Measurements from ENCODE around the gene PRRG3.

The PRRG3 gene

DNA sequence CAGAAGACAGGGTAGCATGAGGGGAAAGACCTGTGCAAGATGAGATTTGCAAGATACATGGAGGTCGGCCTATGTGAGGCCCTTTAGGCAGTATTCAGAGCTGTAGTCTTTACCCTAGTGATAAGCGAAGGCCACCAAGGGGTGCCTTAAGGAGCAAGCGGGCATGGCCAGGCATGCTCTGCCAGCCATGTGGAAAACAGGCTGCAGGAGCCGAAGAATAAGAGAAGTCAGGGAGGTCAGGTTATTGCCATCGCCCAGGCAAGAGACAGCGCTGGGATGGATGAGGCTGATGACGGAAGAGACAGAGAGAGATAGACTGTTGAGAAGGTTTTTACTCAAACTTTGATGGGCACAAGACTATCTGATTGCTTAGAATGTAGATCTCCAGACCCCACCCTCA is 13.6 kb downstream of the PRRG3 start:
- DNase-seq (ENCODE audit: low read depth), result no peak

DNA sequence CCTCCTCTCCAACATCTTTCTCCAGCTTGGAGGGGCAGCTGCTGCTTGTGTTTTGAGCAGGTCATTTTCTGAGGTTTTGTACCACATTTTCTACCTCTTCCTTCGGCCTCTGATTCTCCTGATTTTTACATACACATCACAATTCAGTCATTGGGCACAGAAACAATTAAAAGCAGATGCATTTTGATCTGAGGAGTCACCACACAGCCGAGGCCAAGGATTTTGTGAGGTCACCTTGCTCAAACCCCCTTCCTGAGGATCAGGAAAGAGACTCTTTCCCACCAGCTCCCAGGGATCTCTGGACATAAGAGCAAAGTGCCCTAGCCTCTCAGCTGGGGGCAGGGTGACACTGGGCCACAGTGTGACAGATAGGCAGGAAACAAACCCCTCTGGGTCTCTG is 15.2 kb downstream of the PRRG3 start:
- DNase-seq (ENCODE audit: low read depth), result no peak

- no peak for DNase-seq (ENCODE audit: low read depth)
These were observed 15.9 kb downstream of the PRRG3 start for GRCh38 chrX:151711154-151711553.

GRCh38 chrX:151711787-151712186 is 16.5 kb downstream of the PRRG3 start:
- no peak for DNase-seq (ENCODE audit: low read depth)

GRCh38 chrX:151712253-151712652 is 17.0 kb downstream of the PRRG3 start:
- no peak for DNase-seq (ENCODE audit: low read depth)

DNA sequence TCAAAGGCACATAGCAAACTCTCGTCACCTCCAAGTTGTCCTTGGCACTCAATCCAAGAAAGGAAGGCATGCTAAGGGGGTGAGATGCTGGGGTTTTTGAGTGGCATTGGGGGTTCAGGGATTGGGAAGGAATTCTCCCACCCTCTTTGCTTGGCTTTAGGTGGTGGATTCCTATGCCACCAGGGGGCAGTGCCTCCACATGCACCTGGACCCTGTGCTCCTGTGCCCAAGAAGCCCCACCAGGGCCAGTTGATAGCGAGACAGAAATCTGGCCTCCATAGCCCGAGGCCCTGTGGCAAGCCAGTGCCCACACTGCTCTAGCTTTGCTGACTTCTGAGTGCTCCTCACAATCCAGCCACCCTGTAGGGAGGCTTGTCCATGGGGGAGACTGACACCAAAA is 18.6 kb downstream of the PRRG3 start:
- no peak for DNase-seq (ENCODE audit: low read depth)

DNA sequence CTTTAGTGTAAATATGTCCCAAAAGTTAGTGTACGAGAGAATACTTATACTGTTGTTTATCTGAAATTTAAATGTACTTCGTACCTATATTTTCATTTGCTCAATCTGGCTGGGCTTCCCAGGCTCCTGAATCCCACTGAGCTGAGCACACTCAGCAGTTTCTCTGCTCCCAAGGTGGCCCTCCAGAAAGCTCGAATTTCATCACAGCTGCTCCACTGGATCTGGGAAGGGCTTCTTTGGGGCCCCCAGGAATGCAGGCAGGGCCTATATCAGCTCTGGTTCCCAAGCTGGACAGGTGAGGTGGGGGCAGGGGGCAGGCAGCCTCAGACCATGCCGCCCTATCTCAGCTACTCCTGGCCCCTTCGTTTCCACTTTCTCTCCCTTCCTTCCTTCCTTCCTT is 19.1 kb downstream of the PRRG3 start:
- no peak for DNase-seq (ENCODE audit: low read depth)

DNA sequence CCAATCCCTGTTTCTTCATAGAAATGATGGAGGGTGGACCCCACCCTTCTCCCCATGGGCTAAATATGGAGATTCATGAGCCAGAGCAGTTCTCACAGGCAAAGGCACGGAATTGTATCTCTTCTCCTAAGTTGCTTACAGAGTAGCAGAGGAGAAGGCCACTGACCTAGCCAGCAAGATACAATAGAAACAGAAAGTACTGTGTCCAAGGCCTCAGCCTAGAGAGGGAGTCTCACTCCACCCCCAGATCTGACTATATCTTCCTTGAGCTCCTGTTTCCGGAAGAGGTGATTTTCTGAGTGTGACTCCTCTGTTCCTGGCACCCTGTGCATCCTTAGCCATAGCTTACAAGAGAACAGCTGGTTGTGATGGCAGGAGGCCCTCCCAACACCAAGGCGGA is 20.5 kb downstream of the PRRG3 start, which contains the start of gene FATE1:
Gene FATE1, plus strand, starts transcription at position 284 of the 400 bp plus-strand sequence. Its CDS starts 85 bp downstream, at position 369.
- no peak for DNase-seq (ENCODE audit: low read depth)

DNA sequence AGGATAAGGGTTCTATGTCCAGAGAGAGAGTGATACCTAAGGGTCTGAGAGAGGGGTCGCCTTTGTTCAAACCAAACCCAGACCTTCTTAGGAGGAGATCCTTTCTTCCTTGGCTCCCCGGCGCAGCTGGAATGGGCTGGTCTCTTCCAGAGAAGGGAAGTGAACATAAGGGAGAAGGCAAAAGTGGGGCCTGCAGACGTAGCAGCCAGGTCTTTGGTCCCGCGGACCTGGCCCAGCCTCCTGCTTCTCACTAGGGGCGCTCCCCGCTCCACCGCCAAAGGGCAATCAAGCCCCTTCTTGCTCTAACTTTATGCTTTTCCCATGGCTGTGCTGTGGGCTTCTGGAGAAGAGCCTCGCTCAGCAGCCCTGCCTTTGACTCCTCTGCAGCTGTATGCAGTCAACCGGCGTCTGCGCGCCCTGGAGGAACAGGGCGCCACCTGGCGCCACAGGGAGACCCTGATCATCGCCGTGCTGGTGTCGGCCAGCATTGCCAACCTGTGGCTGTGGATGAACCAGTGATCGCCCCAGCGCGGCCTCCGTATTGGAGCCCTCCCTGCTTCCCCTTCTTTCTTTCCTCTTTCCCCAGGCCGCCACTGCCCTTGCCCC is 27.1 kb downstream of the PRRG3 start:
- no peak for DNase-seq (ENCODE audit: low read depth)

DNA sequence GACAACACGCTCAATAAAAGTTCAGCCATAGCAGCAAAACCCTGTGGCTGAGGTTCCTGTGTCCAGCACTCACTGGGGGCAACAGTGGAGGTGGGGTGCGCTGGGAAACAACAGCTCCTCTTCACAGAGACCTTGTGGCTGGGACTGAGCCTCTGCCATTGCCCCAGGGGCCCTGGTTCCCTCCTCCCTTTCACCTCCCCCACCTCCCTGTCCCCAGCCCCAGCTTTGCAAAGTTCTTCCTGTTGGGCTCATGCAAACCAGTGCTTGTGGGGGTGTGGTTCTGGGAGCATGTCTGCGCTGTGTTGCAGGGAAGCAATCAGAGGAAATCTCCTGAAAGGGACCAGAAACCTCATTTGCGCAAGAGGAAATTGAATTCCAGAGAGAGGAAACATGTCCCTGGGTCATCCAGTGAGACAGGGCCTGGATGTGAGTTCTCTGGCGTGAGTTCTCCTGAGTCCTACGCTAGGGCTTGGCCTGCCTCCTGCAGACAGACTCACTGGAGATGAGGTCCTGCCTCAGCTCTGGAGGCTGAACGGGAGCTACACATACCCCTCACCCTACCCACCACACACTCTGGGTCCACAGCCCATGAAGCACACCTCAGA is 28.0 kb downstream of the PRRG3 start:
- DNase-seq (ENCODE audit: low read depth), result no peak

DNA sequence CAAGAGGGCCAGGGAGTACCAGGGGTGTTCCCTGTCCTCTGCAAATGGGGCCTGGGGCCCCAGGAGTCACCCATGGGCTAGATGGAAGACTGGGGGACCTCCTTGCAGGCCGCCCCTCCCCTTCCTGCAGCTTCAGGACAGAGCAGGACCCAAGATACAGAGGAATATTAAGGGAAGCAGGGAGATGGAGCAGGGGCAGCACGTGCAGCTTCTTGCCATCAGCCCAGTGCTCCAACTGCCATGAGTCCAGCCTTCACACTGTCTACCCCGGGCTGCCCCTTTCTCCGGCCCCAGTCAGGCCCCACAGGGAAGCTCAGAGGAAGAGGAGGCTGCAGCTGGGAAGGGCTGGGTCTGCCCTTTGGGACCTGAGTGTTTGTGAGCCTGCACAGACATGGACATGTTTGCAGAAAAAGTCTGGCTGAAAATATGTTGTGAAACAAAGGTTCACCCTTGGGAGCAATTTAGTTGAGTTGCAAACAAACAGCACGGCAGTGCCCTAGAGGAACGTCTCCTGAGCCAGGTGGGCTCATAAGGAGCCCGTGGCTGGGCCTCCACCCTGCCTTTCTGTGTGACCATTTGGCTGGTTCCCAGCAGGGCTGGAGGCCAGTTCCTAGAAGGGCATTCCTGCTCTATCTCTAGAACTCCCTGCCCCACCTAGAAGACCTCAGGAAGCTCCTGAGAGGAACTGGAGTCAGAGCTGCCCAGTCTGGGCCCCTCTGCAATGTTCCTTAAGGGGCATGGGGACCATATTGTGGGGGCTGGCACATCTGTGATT is 29.5 kb downstream of the PRRG3 start:
- DNase-seq (ENCODE audit: low read depth), result no peak

DNA sequence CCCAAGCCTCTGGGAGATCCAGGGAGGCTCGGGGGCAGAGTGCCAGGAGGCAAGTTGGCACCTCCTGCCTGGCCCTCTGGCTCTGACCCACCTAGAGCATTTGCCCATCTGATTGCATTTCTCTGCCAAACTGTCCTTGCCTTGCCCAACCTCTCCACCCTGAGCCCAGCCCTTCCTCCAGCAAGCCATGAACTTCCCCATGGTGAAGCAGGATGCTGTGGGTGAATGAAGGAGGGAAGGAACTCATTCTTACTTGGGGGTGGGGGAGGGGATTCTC is 30.0 kb downstream of the PRRG3 start:
- DNase-seq (ENCODE audit: low read depth), result no peak

DNA sequence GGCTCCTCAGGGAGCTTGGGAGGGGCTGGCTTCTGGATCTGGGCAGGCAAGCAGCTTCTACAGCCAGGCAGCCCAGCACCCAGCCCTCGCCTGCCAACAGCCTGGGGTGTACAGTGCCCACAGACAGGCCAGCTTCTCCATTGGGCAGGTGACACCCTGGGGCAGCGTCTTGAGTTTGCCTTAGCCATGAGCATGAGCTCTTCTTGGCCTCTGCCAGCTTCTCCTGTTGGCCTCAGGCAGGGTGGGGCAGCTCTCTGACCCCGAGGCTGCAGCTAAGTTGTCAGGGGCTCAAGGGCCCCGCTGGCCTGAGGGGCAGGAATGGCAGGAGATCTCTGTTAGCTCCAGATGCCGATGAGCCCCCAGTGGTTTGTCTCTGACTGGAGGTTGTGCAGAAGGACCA is 31.5 kb downstream of the PRRG3 start:
- no peak for DNase-seq (ENCODE audit: low read depth)

DNA sequence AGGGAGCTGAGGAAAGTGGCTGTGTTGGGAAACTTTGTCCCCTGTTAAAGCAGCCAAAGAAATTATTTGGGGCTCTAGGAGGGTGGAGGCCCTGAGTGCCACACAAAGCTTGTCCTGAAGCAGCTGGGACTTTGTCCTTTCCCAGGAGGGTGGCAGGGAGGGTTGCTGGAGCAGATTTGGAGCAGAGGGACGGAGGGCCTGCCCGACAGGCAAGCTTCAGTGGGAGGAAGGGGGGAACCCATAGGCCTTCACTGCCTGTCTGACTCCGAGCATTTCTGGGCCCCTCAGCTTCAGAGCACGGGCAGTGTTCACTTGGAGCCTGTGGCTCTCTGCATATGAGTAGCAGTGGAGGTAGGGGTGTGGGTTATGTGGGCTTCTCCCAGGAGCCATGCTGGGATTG is 32.1 kb downstream of the PRRG3 start:
- DNase-seq (ENCODE audit: low read depth), result no peak

DNA sequence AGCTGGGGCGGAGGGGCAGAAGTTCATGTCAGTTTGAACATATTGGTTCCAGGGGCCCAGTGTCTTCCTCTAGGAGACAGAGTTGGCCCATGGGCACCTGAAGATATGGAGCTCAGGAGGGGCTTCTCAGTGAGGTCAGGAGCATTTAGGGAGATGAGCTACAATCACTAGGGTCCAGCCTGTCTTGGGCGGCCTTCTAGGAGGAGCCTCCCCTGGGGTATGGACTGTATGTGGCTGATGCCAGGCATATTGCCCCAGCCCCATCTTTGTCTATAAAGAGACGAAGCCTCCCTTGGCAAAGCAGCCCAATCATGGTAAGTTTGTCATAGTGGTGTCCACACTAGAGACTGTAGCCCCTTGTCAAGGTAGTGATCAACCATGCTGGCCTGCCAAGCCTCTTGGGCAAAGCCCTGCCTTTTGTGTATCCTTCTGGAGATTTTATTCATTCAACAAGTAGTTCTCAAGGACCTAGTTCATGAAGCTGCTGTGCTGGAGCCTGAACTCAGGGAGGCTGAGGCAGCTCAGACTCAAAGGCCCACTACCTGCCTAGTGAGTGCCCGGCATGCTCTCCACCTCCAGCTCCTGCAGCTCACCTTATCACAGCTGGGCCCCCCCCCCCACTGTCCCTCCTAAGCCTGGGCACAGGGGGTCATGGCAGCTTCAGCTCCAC is 33.9 kb downstream of the PRRG3 start:
- DNase-seq (ENCODE audit: low read depth), result no peak

DNA sequence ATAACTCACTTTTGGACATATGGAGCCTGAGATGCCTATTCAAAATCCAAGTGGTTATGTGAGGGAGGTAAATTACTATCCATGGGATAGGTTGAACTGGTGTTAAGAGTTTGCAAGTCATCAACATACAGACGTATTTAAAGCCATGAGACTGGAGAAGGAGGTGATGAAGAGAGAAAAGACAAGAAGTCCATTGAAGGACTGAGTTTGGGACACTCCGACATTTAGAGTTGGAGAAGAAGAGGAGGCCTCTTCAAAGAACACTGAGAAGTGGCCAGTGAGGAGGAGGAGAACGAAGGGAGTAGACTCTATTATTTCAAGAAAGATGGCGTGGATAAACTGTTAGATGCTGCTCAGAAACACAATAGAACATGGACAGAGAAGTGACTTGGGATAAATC is 39.2 kb downstream of the PRRG3 start, which contains the start of gene CNGA2:
Gene CNGA2, plus strand, starts transcription at position 301 of the 400 bp plus-strand sequence. CDS start 3,738 bp downstream, outside the sequence.
- no peak for DNase-seq (ENCODE audit: low read depth)

GRCh38 chrX:151735219-151735618 is 40.0 kb downstream of the PRRG3 start:
- no peak for DNase-seq (ENCODE audit: low read depth)

GRCh38 chrX:151736685-151737084 is 41.4 kb downstream of the PRRG3 start:
- no peak for DNase-seq (ENCODE audit: low read depth)

- no peak for DNase-seq (ENCODE audit: low read depth)
These were observed 42.2 kb downstream of the PRRG3 start for GRCh38 chrX:151737494-151737893.

DNA sequence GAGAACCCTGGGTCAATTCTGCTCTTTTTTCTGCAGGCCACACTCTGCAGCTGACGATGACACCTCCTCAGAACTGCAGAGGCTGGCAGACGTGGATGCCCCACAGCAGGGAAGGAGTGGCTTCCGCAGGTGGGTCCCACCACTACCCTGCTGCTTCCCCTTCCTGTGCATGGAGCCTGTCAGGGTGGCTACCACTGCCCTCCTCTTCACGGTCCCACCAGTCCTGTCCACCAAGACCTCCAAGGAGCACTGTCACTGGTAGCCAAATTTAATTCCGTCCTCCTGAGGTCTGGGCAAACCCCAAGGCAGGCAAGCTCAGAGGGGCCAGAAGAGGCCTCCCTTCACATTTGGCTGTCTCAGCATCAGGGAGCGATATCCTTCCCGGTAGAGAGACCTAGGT is 43.5 kb downstream of the PRRG3 start:
- no peak for DNase-seq (ENCODE audit: low read depth)

DNA sequence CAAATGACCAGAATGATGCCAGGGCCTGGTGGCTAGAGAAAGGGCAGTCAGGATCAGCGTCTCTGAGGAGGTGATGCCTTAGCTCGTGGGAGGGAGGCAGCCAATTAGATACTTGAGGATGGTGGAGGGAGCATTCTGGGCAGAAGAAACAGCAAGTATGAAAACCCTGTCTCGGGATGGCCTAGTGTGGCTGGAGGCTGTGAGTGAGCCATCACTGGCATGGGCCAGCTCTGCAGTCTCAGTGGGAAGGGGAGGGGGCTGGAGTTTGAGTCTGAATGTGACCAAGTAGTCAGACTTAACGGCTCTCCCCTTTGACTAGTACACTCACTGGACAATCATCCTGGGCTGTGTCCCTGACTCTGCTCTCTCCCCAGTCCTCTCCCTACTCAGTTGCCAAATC is 46.3 kb downstream of the PRRG3 start:
- DNase-seq (ENCODE audit: low read depth), result no peak

- DNase-seq (ENCODE audit: low read depth), result no peak
These were observed 47.1 kb downstream of the PRRG3 start for GRCh38 chrX:151742311-151742710.

Data from stimulated activated CD8-positive, alpha-beta memory T cell treated with anti-CD3 and anti-CD28 coated beads, Interleukin-15, amount 100 ng/mL, for 24 hours (primary cell).